ENCODE results near the gene DGKA. TPM values are rescaled to one million over a fixed set of nuclear protein-coding genes. Genes with fewer than 3 reads are reported as not detected.

Gene DGKA
- total RNA-seq, 4 donors from 2014 or later, result 21.9 to 80.3 (median 37.4) TPM

DNA sequence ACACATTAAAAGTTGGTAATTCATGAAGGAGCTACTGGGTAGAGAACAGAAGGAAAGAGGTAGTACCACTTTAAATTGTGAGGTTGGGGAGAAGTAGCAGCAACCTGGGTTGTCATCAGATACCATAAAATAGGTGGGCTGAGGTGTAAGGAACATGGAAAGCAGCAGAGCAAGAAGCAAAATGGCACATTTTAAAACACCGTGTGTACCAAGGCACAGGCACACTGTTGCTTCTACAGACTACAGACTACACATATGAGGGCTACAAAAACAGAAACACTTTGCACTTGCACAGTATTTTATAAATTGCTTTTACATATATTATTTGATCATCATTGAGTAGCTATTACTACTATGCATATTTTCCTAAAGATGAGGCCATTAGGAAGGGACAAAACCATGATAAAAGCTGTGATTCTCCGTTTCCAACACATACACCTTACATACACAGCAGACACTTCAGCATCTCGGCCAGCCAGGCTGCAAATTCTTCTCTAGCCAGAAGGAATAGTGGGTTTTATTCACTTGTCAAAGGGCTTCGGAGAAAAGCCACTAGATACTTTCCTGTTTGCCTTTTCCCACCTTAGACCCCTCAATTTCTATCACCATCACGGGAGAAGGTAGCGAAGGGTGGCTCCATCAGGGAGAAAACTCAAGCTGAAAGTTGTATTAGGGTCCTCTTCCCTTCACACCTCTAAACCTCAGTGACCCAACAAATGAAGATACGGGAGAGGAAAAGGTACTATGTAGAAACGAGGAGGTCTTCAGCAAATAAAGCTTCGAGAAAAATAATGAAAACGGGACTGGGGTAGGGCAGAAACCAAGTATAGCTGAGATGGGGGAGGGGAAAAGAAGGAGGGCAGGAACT is 4.9 kb upstream of the DGKA start:
- H3K36me3 ChIP-seq, result peaks cover 0 to 30% of the 10 kb centered on the region in 2 donors
- peak overlapping the region; percentile 94 to 98 (median 96) for H3K27ac ChIP-seq
- ATAC-seq, result no peak
- no peaks in the 10 kb centered on the region for H3K27me3 ChIP-seq
- peak overlapping the region; percentile 91 to 96 for H3K4me3 ChIP-seq
- H3K9me3 ChIP-seq, result no peaks in the 10 kb centered on the region
- WGBS, 2 donors (ENCODE audit: low coverage in 1 of 2), result 10 to 22% methylated on average over 5 to 10 of the region's 10 CpGs
- TF ChIP-seq EP300 (IDR thresholded peaks at IDR 0.05) (no peak), POLR2AphosphoS5 (IDR thresholded peaks at IDR 0.05) (no peak), POLR2A (IDR thresholded peaks at IDR 0.05) (no peak)
- TF ChIP-seq, protein P1, sequence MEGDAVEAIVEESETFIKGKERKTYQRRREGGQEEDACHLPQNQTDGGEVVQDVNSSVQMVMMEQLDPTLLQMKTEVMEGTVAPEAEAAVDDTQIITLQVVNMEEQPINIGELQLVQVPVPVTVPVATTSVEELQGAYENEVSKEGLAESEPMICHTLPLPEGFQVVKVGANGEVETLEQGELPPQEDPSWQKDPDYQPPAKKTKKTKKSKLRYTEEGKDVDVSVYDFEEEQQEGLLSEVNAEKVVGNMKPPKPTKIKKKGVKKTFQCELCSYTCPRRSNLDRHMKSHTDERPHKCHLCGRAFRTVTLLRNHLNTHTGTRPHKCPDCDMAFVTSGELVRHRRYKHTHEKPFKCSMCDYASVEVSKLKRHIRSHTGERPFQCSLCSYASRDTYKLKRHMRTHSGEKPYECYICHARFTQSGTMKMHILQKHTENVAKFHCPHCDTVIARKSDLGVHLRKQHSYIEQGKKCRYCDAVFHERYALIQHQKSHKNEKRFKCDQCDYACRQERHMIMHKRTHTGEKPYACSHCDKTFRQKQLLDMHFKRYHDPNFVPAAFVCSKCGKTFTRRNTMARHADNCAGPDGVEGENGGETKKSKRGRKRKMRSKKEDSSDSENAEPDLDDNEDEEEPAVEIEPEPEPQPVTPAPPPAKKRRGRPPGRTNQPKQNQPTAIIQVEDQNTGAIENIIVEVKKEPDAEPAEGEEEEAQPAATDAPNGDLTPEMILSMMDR (IDR thresholded peaks at IDR 0.05), result no peak
- H3K4me1 ChIP-seq, result peaks cover 2 to 63% (median 22%) of the 10 kb centered on the region in 3 donors

DNA sequence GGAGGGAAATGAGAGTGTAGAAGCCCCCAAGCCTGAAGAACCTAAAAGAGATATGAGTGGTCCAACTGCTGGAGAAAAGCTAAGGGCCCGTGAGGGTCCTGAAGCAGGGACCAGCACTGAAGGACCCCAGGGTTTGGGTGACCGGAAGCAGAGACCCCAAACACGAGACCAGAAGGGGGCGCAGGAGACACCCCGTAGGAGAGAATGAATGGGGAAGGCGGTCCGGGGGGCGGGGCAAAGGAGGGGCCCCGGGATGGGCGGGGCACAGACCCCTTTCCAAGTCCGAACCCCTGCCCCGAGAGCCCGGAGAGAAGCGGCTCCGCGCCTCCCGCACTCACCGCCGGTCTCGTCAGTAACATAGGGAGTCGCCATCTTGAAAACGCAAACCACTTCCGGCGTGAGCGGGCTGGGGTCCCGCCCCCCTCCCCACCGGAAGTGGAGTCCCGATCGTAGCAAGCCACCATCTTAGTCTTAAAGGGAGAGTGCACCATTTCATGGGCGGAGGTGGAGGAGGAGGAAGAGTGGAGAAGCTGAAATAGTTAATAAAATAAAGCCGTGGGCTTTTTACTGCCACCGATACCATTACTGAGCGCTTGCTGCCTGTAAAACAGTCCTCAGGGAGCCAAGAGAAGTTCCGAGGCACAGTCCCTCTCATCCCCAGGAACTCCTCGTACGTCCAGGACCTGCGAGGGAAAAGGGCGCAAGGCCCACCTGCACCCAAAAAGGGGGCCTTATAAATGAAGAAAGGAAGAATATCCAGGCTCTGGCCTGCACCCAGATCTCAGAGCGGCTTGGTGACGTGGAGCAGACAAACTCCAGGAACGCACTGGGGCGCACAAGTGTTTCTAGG is 4.0 kb upstream of the DGKA start:
- no peaks in the 10 kb centered on the region for H3K9me3 ChIP-seq
- peaks cover 3 to 60% (median 25%) of the 10 kb centered on the region in 3 donors for H3K4me1 ChIP-seq
- 0% methylated on average over 13 to 17 of the region's 42 CpGs for WGBS, 2 donors (ENCODE audit: low coverage in 1 of 2)
- H3K27me3 ChIP-seq, result no peaks in the 10 kb centered on the region
- H3K27ac ChIP-seq, result peak overlapping the region; percentile 94 to 98 (median 96)
- peak overlapping the region; percentile 91 to 96 for H3K4me3 ChIP-seq
- peaks cover 0 to 27% of the 10 kb centered on the region in 2 donors for H3K36me3 ChIP-seq
- peak; percentile 85 for ATAC-seq
- TF ChIP-seq, protein P1 (IDR thresholded peaks at IDR 0.05), result peak; percentile 56 to 87 (median 60)
- TF ChIP-seq POLR2AphosphoS5 (IDR thresholded peaks at IDR 0.05) (no peak), POLR2A (IDR thresholded peaks at IDR 0.05) (peak in 1 of 2 donors; percentile 25)

DNA sequence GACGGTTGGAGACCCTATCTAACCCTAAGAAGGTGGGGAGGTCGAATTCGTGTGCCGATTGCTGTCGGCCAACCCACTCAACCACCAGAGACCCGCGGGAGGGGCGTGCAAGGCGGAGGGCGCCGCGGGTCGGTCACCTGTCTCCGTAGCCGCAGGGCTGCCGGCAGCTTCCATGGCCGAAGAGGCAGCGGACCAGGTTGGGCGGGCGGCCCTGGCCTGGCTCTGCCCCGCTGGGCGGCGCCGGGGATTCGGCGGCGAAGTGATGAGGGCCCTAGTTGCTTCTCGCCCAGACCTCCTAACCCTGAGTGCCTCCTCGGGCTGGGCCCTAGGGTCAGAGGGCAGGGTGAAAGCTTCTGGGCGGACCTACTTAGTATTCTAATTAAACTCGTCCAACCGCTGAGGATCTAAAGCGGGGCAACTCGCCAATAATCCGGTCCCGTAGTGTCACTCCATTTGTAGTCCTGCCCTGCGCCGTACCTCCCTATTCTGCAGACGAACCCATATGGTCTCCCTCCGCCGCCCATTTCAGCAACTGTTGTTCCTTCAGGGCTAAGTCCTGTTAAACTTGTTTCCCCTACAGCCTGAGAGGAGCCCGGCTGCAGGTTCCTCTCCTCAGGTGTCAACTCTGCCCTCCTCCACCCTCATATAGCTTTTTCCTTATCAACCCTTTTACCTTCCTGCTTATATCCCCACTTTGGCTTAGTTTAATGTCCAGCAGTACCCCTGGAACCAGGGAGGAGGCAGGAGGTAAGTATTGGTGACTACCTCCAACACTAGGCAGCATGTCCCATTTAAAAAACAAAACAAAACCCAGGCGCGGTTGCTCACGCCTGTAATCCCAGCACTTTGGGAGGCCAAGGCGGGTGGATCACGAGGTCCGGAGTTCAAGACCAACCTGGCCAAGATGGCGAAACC is 3.1 kb upstream of the DGKA start, which contains the start of gene PYM1:
PYM1 (minus strand) TSS at position 307 of the 915 bp plus-strand sequence; CDS start at position 174, 133 bp downstream.
- Histone ChIP-seq H3K27me3 (no peaks in the 10 kb centered on the region), H3K9me3 (no peaks in the 10 kb centered on the region), H3K4me3 (peak within 1 kb of the TSS; percentile 91 to 96), H3K27ac (peak within 1 kb of the TSS; percentile 94 to 98 (median 96)), H3K36me3 (peaks cover 0 to 19% of the 10 kb centered on the region in 2 donors), H3K4me1 (peaks cover 3 to 65% (median 31%) of the 10 kb centered on the region in 3 donors)
- TF ChIP-seq POLR2AphosphoS5 (IDR thresholded peaks at IDR 0.05), result no peak
- peak; percentile 40 to 50 for TF ChIP-seq POLR2A (IDR thresholded peaks at IDR 0.05)
- no peak for TF ChIP-seq EP300 (IDR thresholded peaks at IDR 0.05)
- TF ChIP-seq, protein P1 (IDR thresholded peaks at IDR 0.05), result peak in 1 of 4 experiments; percentile 16
- WGBS, 2 donors (ENCODE audit: low coverage in 1 of 2), result 0 to 11% methylated on average over 8 to 21 of the region's 49 CpGs
- ATAC-seq, result peak; percentile 60

DNA sequence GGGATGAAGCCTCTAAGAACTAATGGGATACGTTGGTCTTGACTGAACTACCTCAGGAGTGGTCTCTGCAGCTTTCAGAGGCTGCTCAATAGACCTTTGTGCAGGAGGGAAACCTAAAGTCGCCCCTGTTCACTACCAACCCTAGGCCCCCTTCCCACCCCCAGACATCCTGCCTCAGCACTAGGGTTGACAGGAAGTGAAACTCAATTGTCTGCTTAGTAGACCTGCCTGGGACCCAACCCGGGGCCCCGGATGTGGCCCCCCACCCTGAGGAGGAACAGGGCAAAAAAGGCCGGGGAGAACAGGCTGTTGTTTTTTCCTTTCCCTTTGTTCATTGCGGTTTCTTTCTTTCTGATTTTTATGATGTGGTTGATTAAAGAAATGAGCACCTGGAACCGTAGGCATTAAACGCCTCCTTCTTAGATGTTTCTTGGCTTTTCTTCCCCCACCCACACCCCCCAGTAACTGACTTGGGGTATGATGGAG is 1.6 kb upstream of the DGKA start:
- ATAC-seq, result no peak
- Histone ChIP-seq H3K36me3 (peaks cover 0 to 9% of the 10 kb centered on the region in 2 donors), H3K4me3 (no peak overlapping the region), H3K4me1 (peaks cover 3 to 79% (median 38%) of the 10 kb centered on the region in 3 donors), H3K27ac (peak overlapping the region in 3 of 4 donors; percentile 34 to 97 (median 94)), H3K27me3 (no peaks in the 10 kb centered on the region), H3K9me3 (no peaks in the 10 kb centered on the region)
- TF ChIP-seq, protein P1 (IDR thresholded peaks at IDR 0.05), result no peak
- no peak for TF ChIP-seq POLR2AphosphoS5 (IDR thresholded peaks at IDR 0.05)
- TF ChIP-seq EP300 (IDR thresholded peaks at IDR 0.05), result no peak
- TF ChIP-seq POLR2A (IDR thresholded peaks at IDR 0.05), result no peak
- WGBS, 2 donors (ENCODE audit: low coverage in 1 of 2), result 50 to 63% methylated on average over 4 of the region's 8 CpGs

All from gastroesophageal sphincter (tissue), 4 donors.